Transverse colon (tissue), 4 donors: ENCODE data around the gene ACHE. TPM values are rescaled to one million over a fixed set of nuclear protein-coding genes. Genes with fewer than 3 reads are reported as not detected.

Experiments
- DNase-seq: peaks from one replicate; pipeline ENCODE4 v3.0.0-alpha.2; 2019
- H3K27ac ChIP-seq, 4 donors: fragments of 200-600 bp; sonication (generic); 2 replicates each; pipeline ENCODE4 v1.5.1; 2016 to 2018; ENCODE audit warnings: inconsistent platforms in 4 of 4
- H3K27me3 ChIP-seq: fragments of 200-600 bp; sonication (generic); 2 replicates; pipeline ENCODE4 v1.5.1; 2017; ENCODE audit warnings: inconsistent platforms
- H3K36me3 ChIP-seq, 4 donors: fragments of 200-600 bp; sonication (generic); 2 replicates each; pipeline ENCODE4 v1.5.1; 2017 to 2019; ENCODE audit warnings: inconsistent platforms in 4 of 4
- H3K4me1 ChIP-seq, 4 donors: fragments of 200-600 bp; sonication (generic); 2 replicates each; pipeline ENCODE4 v1.5.1; 2017 to 2020; ENCODE audit warnings: inconsistent platforms in 4 of 4
- H3K4me3 ChIP-seq, 4 donors: fragments of 200-600 bp; sonication (generic); 1 replicate in 1 of 4; 2 replicates in 3 of 4; pipeline versions ENCODE4 v1.5.1 to v1.6.1; 2017 to 2019; ENCODE audit warnings: inconsistent platforms in 4 of 4
- H3K9me3 ChIP-seq, 2 donors: fragments of 200-600 bp; sonication (generic); 2 replicates each; pipeline ENCODE4 v1.5.1; 2017 to 2019; ENCODE audit warnings: inconsistent platforms in 2 of 2
- CTCF ChIP-seq, 5 experiments: fragments of 200-600 bp in 3 of 5; fragments of 450-650 bp in 2 of 5; sonication (generic) in 3 of 5; IDR thresholded peaks; 1 replicate in 2 of 5; 2 replicates in 3 of 5; pipeline ENCODE4 v1.5.1; 2016 to 2017; ENCODE audit warnings: antibody characterized with exemption in 5 of 5, inconsistent platforms in 3 of 5, mild to moderate bottlenecking in 2 of 5, moderate library complexity in 1 of 5
- EP300 ChIP-seq: sonication (generic); formaldehyde crosslinking; IDR thresholded peaks from one replicate; pipeline ENCODE4 v1.6.1; 2017; ENCODE audit warnings: antibody characterized with exemption, low read depth
- POLR2A ChIP-seq: fragments of 450-650 bp; IDR thresholded peaks from one replicate; pipeline ENCODE4 v1.6.1; 2016; ENCODE audit warnings: antibody characterized with exemption, mild to moderate bottlenecking, moderate library complexity
- POLR2AphosphoS5 ChIP-seq, 3 donors: sonication (generic); formaldehyde crosslinking; IDR thresholded peaks; one replicate each; pipeline ENCODE4 v1.6.1; 2016; ENCODE audit warnings: antibody characterized with exemption in 3 of 3
- WGBS, 2 donors: methylation state at CpG; one replicate each; pipeline ENCODE4 v1.1.5; 2018; ENCODE audit warnings: low coverage in 1 of 2; 5-methylcytosine and 5-hydroxymethylcytosine counted together
- in situ Hi-C, 4 donors: fragments of 200-750 bp; cut with MboI; loops; one replicate each; pipeline versions ENCODE4 v1.15.0 to v1.15.1; 2017; ENCODE audit warnings: low sequenced_read_pairs in 3 of 4, low pct_ligation_motif_present in 1 of 4, low pct_unique_long_range_greater_than_20kb in 1 of 4
- intact Hi-C: fragments of 100-400 bp; cut with DNase I; formaldehyde crosslinking; loops from one replicate; pipeline ENCODE4 v1.15.1; 2023; ENCODE audit warnings: low total_unique reads
- total RNA-seq, 4 donors: library from RNA; depleted of rRNA; stranded (reverse); fragments of >200 nt; gene quantifications; one replicate each; pipeline ENCODE4 v1.1.0, GENCODE V29; 2016

ACHE gene
- total RNA-seq, 4 donors from 2014 or later = 3.8 to 29.9 (median 14.3) TPM

- H3K27ac ChIP-seq = no peak overlapping the region
- H3K4me3 ChIP-seq = no peak overlapping the region
- H3K9me3 ChIP-seq = no peaks in the 10 kb centered on the region
- WGBS, 2 donors = 85% methylated on average over 31 of the region's 32 CpGs; no CpG with 5 or more reads in 1 of the 2 donors
- H3K4me1 ChIP-seq = peaks cover 39 to 66% (median 49%) of the 10 kb centered on the region in 4 donors
- in situ Hi-C loops (loop anchor here in 2 of 4 donors (5.0 to 10.0 kb wide), 2 partner anchors 169 to 251 kb away; no protein-coding TSS in a partner anchor), intact Hi-C loops (loop anchor here (5.0 kb wide), 1 partner anchor 184 kb away; no protein-coding TSS in a partner anchor)
- no peaks in the 10 kb centered on the region for H3K36me3 ChIP-seq
- TF ChIP-seq CTCF (IDR thresholded peaks at IDR 0.05) = no peak
- no peak for TF ChIP-seq POLR2AphosphoS5 (IDR thresholded peaks at IDR 0.05)
- TF ChIP-seq EP300 = no peak
- no peak for TF ChIP-seq POLR2A
- peaks cover 44% of the 10 kb centered on the region for H3K27me3 ChIP-seq
- DNase-seq = no peak
Measured at GRCh38 chr7:100893318-100893895, 2.3 kb downstream of the ACHE start.

GRCh38 chr7:100892364-100893317 is 3.0 kb downstream of the ACHE start:
- Histone ChIP-seq H3K36me3 (no peaks in the 10 kb centered on the region), H3K4me3 (no peak overlapping the region), H3K27ac (no peak overlapping the region), H3K4me1 (peaks cover 46 to 67% (median 56%) of the 10 kb centered on the region in 4 donors), H3K27me3 (peaks cover 37% of the 10 kb centered on the region), H3K9me3 (no peaks in the 10 kb centered on the region)
- WGBS, 2 donors = 83 to 87% methylated on average over 6 to 43 of the region's 44 CpGs
- TF ChIP-seq POLR2AphosphoS5 (IDR thresholded peaks at IDR 0.05) (no peak), POLR2A (no peak), EP300 (no peak), CTCF (IDR thresholded peaks at IDR 0.05) (no peak)
- DNase-seq = no peak
- in situ Hi-C loops = loop anchor here in 2 of 4 donors (5.0 to 10.0 kb wide), 2 partner anchors 170 to 252 kb away; no protein-coding TSS in a partner anchor
- intact Hi-C loops = loop anchor here (5.0 kb wide), 1 partner anchor 185 kb away; no protein-coding TSS in a partner anchor

GRCh38 chr7:100891568-100892247 is 4.0 kb downstream of the ACHE start:
- H3K4me3 ChIP-seq = no peak overlapping the region
- in situ Hi-C loops (loop anchor here in 2 of 4 donors (5.0 to 10.0 kb wide), 2 partner anchors 171 to 253 kb away; no protein-coding TSS in a partner anchor), intact Hi-C loops (loop anchor here (5.0 kb wide), 1 partner anchor 186 kb away; no protein-coding TSS in a partner anchor)
- DNase-seq = no peak
- no peak for TF ChIP-seq CTCF (IDR thresholded peaks at IDR 0.05)
- TF ChIP-seq EP300 = no peak
- TF ChIP-seq POLR2AphosphoS5 (IDR thresholded peaks at IDR 0.05) = no peak
- H3K4me1 ChIP-seq = peaks cover 46 to 71% (median 52%) of the 10 kb centered on the region in 4 donors
- 70 to 71% methylated on average over 6 to 8 of the region's 8 CpGs for WGBS, 2 donors
- no peaks in the 10 kb centered on the region for H3K9me3 ChIP-seq
- H3K27ac ChIP-seq = no peak overlapping the region
- peaks cover 0 to 6% (median 2%) of the 10 kb centered on the region in 4 donors for H3K36me3 ChIP-seq
- H3K27me3 ChIP-seq = peaks cover 30% of the 10 kb centered on the region
